Thyroid gland (tissue), 4 donors: Measurements from ENCODE around the gene BTBD8. TPM values are rescaled to one million over a fixed set of nuclear protein-coding genes. Genes with fewer than 3 reads are reported as not detected.

ENCODE experiments used
- DNase-seq, 2 donors: peaks; one replicate each; pipeline ENCODE4 v3.0.0-alpha.2; 2019
- H3K27ac ChIP-seq, 3 donors: fragments of 200-600 bp; sonication (generic); 1 replicate in 2 of 3; 2 replicates in 1 of 3; pipeline ENCODE4 v1.5.1; 2016 to 2019; ENCODE audit warnings: mild to moderate bottlenecking in 1 of 3, moderate library complexity in 1 of 3
- H3K27me3 ChIP-seq: fragments of 200-600 bp; sonication (generic); one replicate; pipeline ENCODE4 v1.5.1; 2019
- H3K36me3 ChIP-seq, 2 donors: fragments of 200-600 bp; sonication (generic); one replicate each; pipeline ENCODE4 v1.5.1; 2016 to 2019
- H3K4me1 ChIP-seq, 2 donors: fragments of 200-600 bp; sonication (generic); one replicate each; pipeline ENCODE4 v1.5.1; 2017 to 2019
- H3K4me3 ChIP-seq, 3 donors: fragments of 200-600 bp; sonication (generic); replicated peaks in 1 of 3; 1 replicate in 2 of 3; 2 replicates in 1 of 3; pipeline ENCODE4 v1.5.1; 2016; ENCODE audit warnings: mild to moderate bottlenecking in 1 of 3
- H3K9me3 ChIP-seq: fragments of 200-600 bp; sonication (generic); one replicate; pipeline ENCODE4 v1.5.1; 2017
- POLR2A ChIP-seq, 2 donors: fragments of 450-650 bp; IDR thresholded peaks; one replicate each; pipeline ENCODE4 v1.6.1; 2017; ENCODE audit warnings: antibody characterized with exemption in 2 of 2, mild to moderate bottlenecking in 2 of 2, moderate library complexity in 1 of 2
- WGBS, 2 donors: methylation state at CpG; one replicate each; pipeline ENCODE4 v1.1.5; 2017; 5-methylcytosine and 5-hydroxymethylcytosine counted together
- intact Hi-C: fragments of 100-400 bp; cut with DNase I; formaldehyde crosslinking; loops from one replicate; pipeline ENCODE4 v1.15.1; 2023
- total RNA-seq, 4 donors: library from RNA; depleted of rRNA; stranded (reverse); fragments of >200 nt; gene quantifications; one replicate each; pipeline ENCODE4 v1.2.3, GENCODE V29; 2016
- TF ChIP-seq, protein P1 (sequence below), 6 experiments: fragments of 200-600 bp in 3 of 6; fragments of 450-650 bp in 3 of 6; sonication (generic) in 3 of 6; IDR thresholded peaks; one replicate each; pipeline ENCODE4 v1.5.1; 2016 to 2019; ENCODE audit warnings: antibody characterized with exemption in 6 of 6, mild to moderate bottlenecking in 2 of 6, inconsistent platforms in 1 of 6, moderate library complexity in 1 of 6

The BTBD8 gene
- total RNA-seq, 4 donors from 2014 or later: 11.0 to 18.3 (median 15.9) TPM

- TF ChIP-seq, protein P1, sequence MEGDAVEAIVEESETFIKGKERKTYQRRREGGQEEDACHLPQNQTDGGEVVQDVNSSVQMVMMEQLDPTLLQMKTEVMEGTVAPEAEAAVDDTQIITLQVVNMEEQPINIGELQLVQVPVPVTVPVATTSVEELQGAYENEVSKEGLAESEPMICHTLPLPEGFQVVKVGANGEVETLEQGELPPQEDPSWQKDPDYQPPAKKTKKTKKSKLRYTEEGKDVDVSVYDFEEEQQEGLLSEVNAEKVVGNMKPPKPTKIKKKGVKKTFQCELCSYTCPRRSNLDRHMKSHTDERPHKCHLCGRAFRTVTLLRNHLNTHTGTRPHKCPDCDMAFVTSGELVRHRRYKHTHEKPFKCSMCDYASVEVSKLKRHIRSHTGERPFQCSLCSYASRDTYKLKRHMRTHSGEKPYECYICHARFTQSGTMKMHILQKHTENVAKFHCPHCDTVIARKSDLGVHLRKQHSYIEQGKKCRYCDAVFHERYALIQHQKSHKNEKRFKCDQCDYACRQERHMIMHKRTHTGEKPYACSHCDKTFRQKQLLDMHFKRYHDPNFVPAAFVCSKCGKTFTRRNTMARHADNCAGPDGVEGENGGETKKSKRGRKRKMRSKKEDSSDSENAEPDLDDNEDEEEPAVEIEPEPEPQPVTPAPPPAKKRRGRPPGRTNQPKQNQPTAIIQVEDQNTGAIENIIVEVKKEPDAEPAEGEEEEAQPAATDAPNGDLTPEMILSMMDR (IDR thresholded peaks at IDR 0.05): no peak
- no peak for TF ChIP-seq POLR2A (IDR thresholded peaks at IDR 0.05)
- intact Hi-C loops: no loop called here
- Histone ChIP-seq H3K27me3 (no peaks in the 10 kb centered on the region), H3K9me3 (no peaks in the 10 kb centered on the region), H3K27ac (no peak overlapping the region), H3K4me1 (no peaks in the 10 kb centered on the region), H3K4me3 (no peak overlapping the region), H3K36me3 (no peaks in the 10 kb centered on the region)
- 71 to 78% methylated on average over 5 of the region's 5 CpGs for WGBS, 2 donors
- DNase-seq: no peak
These were observed 121.8 kb downstream of the BTBD8 start for GRCh38 chr1:92201973-92202372.

DNA sequence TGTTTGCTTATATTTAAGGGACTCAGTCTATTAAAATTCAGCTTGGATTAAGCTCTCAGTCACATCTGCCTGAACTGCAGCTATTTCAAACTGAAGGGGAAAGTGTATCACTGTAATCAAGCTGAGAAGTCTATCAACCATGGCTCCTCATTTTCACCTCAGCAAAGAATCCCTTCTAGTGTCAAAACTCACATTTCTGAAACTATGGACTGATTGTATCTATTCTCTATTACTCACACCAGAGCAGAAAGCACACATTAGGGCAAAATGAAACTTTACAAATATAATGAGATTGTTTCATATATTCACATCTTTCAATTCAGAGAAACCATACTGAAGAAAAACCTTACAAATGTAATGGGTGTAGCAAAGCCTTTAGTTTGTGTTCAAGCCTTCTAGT, 123.0 kb downstream of the BTBD8 start:
- no peak for TF ChIP-seq POLR2A (IDR thresholded peaks at IDR 0.05)
- TF ChIP-seq, protein P1 (IDR thresholded peaks at IDR 0.05): no peak
- H3K27ac ChIP-seq: no peak overlapping the region
- DNase-seq: no peak
- no peak overlapping the region for H3K4me3 ChIP-seq
- H3K9me3 ChIP-seq: no peaks in the 10 kb centered on the region
- no peaks in the 10 kb centered on the region for H3K36me3 ChIP-seq
- H3K27me3 ChIP-seq: no peaks in the 10 kb centered on the region
- intact Hi-C loops: no loop called here
- H3K4me1 ChIP-seq: no peaks in the 10 kb centered on the region

- Histone ChIP-seq H3K27ac (no peak overlapping the region), H3K4me3 (no peak overlapping the region), H3K9me3 (no peaks in the 10 kb centered on the region), H3K36me3 (no peaks in the 10 kb centered on the region), H3K4me1 (no peaks in the 10 kb centered on the region), H3K27me3 (no peaks in the 10 kb centered on the region)
- 86 to 92% methylated on average over 2 of the region's 2 CpGs for WGBS, 2 donors
- DNase-seq: no peak
- intact Hi-C loops: no loop called here
- no peak for TF ChIP-seq POLR2A (IDR thresholded peaks at IDR 0.05)
- TF ChIP-seq, protein P1 (IDR thresholded peaks at IDR 0.05): no peak
These were observed 130.6 kb downstream of the BTBD8 start for GRCh38 chr1:92210701-92211100.

DNA sequence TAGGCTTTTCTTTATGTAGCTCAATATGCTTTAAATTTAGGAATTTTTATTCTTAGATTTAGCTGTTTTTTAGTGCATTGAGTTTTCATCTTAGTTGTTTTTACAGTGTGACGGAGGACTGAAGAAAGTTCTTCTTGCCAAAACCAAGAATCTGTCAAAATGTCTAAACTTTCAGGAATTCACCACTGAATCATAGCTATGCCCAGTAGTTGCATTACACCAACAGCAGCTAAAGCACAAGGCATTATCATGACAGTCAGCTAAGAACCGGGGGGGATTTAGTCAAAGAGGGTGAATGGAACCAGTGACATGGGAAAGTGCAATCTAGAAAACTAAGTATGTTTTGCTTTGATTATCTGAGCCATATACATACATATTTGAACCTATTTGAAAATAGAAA, 131.0 kb downstream of the BTBD8 start:
- Histone ChIP-seq H3K4me3 (no peak overlapping the region), H3K9me3 (no peaks in the 10 kb centered on the region), H3K4me1 (no peaks in the 10 kb centered on the region), H3K27me3 (no peaks in the 10 kb centered on the region), H3K27ac (no peak overlapping the region), H3K36me3 (no peaks in the 10 kb centered on the region)
- TF ChIP-seq, protein P1 (IDR thresholded peaks at IDR 0.05): no peak
- TF ChIP-seq POLR2A (IDR thresholded peaks at IDR 0.05): no peak
- DNase-seq: no peak
- intact Hi-C loops: no loop called here
- 91 to 92% methylated on average over 2 of the region's 2 CpGs for WGBS, 2 donors

DNA sequence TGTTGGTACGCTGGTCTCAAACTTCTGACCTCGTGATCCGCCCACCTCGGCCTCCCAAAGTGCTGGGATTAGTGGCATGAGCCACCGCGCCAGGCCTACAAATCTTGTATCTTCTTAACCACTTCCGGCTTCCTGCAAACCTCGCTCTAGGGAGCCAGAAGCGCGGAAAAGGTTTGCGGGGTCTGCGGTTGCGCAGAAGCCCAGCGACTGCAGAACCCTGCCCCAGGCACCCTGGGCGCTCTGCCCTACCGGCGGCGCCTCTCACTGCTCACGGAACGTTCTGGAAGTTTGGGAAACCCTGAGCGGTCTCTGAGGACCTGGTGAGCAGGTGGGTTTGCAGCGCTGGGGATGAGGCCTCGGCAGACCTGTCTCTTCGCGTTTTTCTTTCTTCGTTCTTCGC, 137.6 kb downstream of the BTBD8 start, which contains the start of gene C1orf146:
TSS of gene C1orf146 (plus strand) at position 195 of the 400 bp plus-strand sequence. CDS start 13,506 bp downstream, outside the sequence.
- WGBS, 2 donors: 93 to 96% methylated on average over 19 to 21 of the region's 27 CpGs
- Histone ChIP-seq H3K27me3 (no peaks in the 10 kb centered on the region), H3K27ac (no peak within 1 kb of the TSS), H3K36me3 (no peaks in the 10 kb centered on the region), H3K4me1 (no peaks in the 10 kb centered on the region), H3K4me3 (no peak within 1 kb of the TSS), H3K9me3 (no peaks in the 10 kb centered on the region)
- TF ChIP-seq, protein P1 (IDR thresholded peaks at IDR 0.05): no peak
- no peak for TF ChIP-seq POLR2A (IDR thresholded peaks at IDR 0.05)
- no peak for DNase-seq
- intact Hi-C loops: no loop called here
